Measurements from ENCODE around the gene QKI.

QKI gene

DNA sequence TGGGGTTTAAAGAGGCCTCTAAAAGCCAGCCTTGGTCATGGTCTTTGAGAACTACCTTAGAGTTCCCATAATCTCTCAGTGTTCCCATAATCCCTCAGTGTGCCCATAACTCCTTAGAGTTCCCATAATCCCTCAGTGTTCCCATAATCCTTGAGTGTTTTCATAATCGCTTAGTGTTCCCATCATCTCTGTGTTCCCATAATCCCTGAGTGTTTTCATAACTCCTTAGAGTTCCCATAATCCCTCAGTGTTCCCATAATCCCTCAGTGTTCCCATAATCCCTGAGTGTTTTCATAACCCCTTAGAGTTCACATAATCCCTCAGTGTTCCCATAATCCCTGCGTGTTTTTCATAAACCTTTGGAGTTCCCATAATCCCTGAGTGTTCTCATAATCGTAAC is 199.2 kb downstream of the QKI start:
- DNase-seq (ENCODE audit: low spot score), result no peak

- DNase-seq (ENCODE audit: low spot score), result no peak
Observed at GRCh38 chr6:163616452-163616851, 201.9 kb downstream of the QKI start.

GRCh38 chr6:163617549-163617948 is 203.0 kb downstream of the QKI start:
- DNase-seq (ENCODE audit: low spot score), result no peak

- no peak for DNase-seq (ENCODE audit: low spot score)
Observed at GRCh38 chr6:163620101-163620500, 205.6 kb downstream of the QKI start.

DNA sequence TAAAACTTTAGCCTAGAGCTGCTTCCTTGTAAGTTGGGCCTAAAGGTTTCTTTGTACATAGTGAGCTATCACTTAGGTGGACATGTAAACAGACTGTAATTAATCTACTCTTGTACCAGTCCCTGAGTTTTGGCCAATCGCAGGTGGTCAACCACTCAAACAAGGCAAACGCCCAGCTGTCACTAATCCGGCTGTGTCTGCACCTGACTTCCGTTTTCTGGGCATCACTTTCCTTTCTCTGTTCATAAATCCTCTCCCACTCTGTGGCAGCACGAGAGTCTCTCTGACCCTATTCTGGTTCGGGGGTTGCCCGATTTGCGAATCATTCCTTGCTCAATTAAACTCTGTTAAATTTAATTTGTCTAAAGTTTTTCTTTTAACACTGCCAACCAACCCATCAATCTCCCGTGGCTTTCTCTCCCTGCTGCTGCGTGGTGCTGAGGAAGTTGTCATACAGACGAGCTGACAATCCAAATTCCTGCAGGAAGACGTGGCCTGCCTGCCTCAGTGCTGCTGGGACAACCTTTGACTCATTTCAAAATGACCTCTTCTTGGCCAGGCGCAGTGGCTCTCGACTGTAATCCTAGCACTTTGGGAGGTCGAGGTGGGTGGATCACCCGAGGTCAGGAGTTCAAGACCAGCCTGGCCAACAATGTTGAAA is 206.3 kb downstream of the QKI start:
- DNase-seq (ENCODE audit: low spot score), result no peak

- no peak for DNase-seq (ENCODE audit: low spot score)
Observed at GRCh38 chr6:163625265-163625664, 210.7 kb downstream of the QKI start.

DNA sequence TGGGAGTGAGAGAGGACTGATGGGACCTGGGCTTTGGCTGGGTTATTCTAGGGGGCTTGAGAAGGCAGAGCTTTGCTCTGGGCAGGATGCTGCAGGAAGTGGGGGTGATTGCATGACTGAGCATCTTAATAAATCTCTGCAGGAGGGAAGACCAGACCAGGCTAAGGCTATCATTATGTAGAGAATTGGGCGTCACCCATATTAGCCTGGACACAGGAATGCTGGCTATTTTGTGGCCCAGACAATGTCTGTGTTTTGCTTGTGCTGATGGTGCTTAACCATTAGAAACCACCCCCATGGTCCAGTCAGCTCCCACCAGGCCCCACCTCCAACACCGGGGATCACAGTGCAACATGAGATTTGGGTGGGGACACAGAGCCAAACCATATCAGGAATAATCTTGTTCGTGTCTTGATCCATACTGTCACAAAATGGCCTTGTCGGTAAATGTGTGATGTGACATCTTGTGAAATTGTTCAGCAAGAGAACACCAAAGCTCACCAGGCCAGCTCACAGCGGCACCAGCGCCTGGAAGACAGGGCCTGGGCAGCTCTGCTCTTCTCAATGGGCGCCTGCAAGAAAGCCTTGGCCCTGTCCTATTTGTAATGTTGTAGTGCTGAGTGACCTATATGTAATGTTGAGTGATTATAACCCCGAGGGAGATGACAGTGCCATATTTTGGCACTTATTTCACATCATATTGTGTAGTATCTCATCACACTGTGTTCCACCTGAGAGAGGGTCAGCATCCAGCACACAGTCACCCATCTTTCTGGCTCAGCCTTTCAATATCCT is 211.8 kb downstream of the QKI start:
- no peak for DNase-seq (ENCODE audit: low spot score)

- no peak for DNase-seq (ENCODE audit: low spot score)
Observed at GRCh38 chr6:163627274-163628062, 212.9 kb downstream of the QKI start.

All from pons (tissue), 1 donor.